Subcutaneous abdominal adipose tissue (tissue), 5 donors: ENCODE measurements around the gene INTS13.
"Not testable (repeated sequence)": the region's sequence is repeated elsewhere in the genome, so short reads cannot be mapped to it uniquely, and the experiment has no call there.

ENCODE experiments used
- H3K27ac ChIP-seq: one replicate; pipeline ENCODE4 v1.7.0; 2013; ENCODE audit warnings: low read depth, mild to moderate bottlenecking, inconsistent platforms, low read length, moderate library complexity
- H3K27me3 ChIP-seq, 5 donors: one replicate each; pipeline ENCODE4 v1.7.0; 2013; ENCODE audit warnings: low read length in 5 of 5, inconsistent platforms in 1 of 5; ENCODE audit not compliant: control insufficient read depth in 5 of 5, insufficient read depth in 4 of 5
- H3K36me3 ChIP-seq, 5 donors: one replicate each; pipeline ENCODE4 v1.7.0; 2013; ENCODE audit warnings: low read length in 5 of 5; ENCODE audit not compliant: control insufficient read depth in 5 of 5, insufficient read depth in 5 of 5
- H3K4me1 ChIP-seq, 5 donors: one replicate each; pipeline ENCODE4 v1.7.0; 2013; ENCODE audit warnings: low read length in 5 of 5, mild to moderate bottlenecking in 3 of 5, moderate library complexity in 1 of 5; ENCODE audit not compliant: control insufficient read depth in 5 of 5, insufficient read depth in 5 of 5
- H3K4me3 ChIP-seq, 5 donors: one replicate each; pipeline ENCODE4 v1.7.0; 2013; ENCODE audit warnings: low read length in 5 of 5, low read depth in 1 of 5
- H3K9ac ChIP-seq, 5 donors: one replicate each; pipeline ENCODE4 v1.7.0; 2013; ENCODE audit warnings: low read length in 5 of 5, mild to moderate bottlenecking in 4 of 5, moderate library complexity in 3 of 5
- H3K9me3 ChIP-seq, 5 donors: one replicate each; pipeline ENCODE4 v1.7.0; 2013; ENCODE audit warnings: low read length in 5 of 5; ENCODE audit not compliant: control insufficient read depth in 5 of 5
- donor health status: healthy.
- donor health status: healthy.
- donor health status: healthy.
- donor health status: healthy.
- donor health status: healthy.

The INTS13 gene

DNA sequence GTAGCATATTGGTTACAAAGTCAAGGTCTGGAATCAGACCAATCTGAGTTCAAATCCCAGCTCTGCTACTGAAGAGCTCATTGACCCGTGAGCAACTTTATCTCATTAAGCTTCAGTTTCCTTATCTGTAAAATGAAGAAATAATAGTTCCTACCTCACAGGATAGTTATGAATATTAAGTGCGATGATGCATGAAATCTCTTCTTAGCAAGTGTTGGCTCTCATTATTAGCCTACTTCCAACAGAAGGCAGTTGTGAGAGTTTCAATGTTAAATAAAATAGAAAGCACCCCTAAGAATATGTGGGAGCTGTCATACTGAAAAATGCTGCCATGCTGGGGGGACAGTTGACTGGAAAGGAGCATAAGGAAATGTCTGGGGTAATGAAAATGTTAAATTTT lies 65.8 kb downstream of the INTS13 start:
- H3K4me1 ChIP-seq = peaks cover 6 to 27% (median 9%) of the 10 kb centered on the region in 5 donors
- H3K27ac ChIP-seq = no peak overlapping the region
- no peaks in the 10 kb centered on the region for H3K36me3 ChIP-seq
- no peaks in the 10 kb centered on the region for H3K27me3 ChIP-seq
- H3K9ac ChIP-seq = no peak overlapping the region
- no peak overlapping the region for H3K4me3 ChIP-seq
- no peaks in the 10 kb centered on the region for H3K9me3 ChIP-seq

DNA sequence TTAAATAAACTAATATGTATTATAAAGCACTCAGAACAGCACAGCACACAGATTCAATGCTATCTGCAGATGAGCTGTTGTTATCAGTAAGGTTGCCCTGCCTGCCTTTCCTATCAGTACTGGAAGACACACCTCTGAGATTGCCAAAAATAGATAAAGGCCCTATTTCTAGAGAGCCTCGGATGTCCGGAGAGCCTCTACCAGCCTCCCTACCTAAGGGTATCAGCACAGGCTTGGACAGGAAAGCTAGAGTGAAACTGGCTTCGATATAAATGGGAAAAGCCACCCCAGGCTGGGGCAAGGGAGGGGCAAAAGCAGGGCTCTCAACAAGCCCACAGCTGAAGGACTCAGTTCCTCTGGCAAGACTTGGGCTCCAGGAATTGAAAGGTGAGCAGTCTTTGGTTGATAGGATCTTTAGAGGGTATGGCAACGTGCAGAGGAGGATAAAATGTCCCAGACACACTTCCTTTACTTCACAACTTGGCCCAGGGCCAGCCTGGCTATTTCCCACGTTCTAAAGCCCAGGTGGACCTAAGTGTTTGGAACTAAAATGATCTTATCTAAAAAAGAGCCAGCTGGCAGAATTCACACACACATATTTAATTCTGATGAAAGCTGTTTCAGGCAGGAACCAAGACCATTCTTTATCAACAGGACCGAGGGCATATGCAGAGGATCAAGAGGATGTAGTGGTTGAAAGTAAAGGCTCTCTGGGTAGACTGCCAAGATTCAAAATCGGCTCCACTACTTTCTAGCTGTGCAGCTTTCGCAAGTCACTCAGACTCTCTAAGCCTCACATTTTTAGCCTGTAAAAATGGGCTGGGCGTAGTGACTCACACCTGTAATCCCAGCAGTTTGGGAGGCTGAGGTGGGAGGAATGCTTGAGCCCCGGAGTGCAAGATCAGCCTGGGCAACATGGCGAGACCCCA lies 67.0 kb downstream of the INTS13 start:
- Histone ChIP-seq H3K36me3 (no peaks in the 10 kb centered on the region), H3K4me1 (peaks cover 6 to 27% (median 9%) of the 10 kb centered on the region in 5 donors), H3K27me3 (no peaks in the 10 kb centered on the region), H3K27ac (no peak overlapping the region), H3K9me3 (no peaks in the 10 kb centered on the region), H3K9ac (no peak overlapping the region), H3K4me3 (no peak overlapping the region)

DNA sequence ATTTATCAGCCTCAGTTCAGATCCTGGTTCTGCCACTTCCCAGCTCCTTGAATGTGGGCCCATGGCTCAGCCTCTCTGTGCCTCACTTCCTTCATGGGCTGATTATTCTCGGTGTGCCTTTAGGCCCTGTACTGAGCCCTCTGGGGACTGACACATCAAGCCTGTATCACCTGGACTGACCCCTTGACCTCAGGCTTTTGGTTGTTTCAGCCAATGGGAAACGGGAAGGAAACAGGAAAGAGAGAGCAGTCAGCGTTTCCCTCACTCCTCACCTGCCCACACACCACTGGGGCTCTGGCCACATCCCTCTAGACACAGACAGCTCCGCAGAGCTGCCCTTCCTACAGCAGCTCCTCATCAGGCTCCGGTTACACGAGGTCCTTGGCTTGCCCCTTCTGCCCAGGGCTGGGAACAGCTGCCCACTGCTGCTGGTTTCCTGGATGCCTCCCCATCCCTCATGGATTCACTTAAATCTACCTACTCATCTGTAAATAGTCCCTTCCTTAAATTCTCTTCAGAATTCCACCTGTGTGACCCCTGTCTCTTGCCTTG lies 67.8 kb downstream of the INTS13 start:
- Histone ChIP-seq H3K9ac (no peak overlapping the region), H3K4me3 (no peak overlapping the region), H3K4me1 (peaks cover 6 to 23% (median 9%) of the 10 kb centered on the region in 5 donors), H3K27ac (no peak overlapping the region), H3K36me3 (no peaks in the 10 kb centered on the region), H3K27me3 (no peaks in the 10 kb centered on the region), H3K9me3 (no peaks in the 10 kb centered on the region)

DNA sequence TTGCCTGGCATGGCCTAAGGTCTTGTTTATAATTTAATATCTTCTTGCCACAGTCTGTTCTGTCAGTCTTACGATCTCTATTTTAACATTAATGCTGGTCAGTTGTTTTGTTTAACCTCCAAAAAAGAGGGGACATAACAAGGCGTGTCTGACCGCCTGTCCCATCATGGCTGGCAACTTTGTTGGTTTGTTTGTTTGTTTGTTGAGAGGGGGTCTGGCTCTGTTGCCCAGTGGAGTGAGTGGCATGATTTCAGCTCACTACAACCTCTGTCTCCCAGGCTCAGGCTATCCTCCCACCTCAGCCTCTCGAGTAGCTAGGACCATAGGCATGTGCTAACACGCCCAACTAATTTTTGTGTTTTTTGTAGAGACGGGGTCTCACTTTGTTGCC lies 68.7 kb downstream of the INTS13 start:
- Histone ChIP-seq H3K4me3 (no peak overlapping the region), H3K27me3 (no peaks in the 10 kb centered on the region), H3K9me3 (no peaks in the 10 kb centered on the region), H3K36me3 (no peaks in the 10 kb centered on the region), H3K9ac (no peak overlapping the region), H3K4me1 (peaks cover 0 to 18% (median 9%) of the 10 kb centered on the region in 5 donors), H3K27ac (no peak overlapping the region)

DNA sequence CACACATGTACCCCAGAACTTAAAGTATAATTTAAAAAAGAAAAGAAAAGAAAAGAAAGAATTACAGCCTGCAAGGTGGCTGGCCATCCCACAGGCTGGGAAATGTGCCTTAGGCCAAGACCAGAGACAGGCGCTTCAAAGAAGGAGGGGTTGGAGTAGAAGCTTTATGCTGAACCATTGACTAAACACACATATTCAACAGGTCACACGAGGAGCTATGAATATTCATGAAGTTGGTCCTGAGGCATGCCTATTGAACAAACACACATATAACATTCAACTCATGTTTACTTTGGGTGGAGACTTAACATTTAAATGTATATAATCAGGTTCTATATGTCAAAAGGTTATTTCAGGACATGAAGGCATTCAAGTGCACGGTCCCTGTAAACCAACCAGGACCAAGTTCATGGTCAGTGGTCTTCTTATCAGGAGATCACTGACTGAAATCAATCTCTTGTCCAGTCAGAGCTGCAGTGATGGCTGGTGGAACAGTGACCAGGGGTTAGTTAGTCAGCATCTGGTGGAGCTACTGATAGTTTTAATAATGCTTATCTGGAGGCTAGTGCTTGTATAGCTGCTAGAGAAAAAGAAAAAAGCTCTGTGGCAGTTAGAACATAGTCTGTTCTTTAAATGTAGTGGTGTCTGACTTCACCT lies 69.2 kb downstream of the INTS13 start:
- Histone ChIP-seq H3K36me3 (no peaks in the 10 kb centered on the region), H3K4me3 (no peak overlapping the region), H3K27ac (no peak overlapping the region), H3K9me3 (no peaks in the 10 kb centered on the region), H3K4me1 (peaks cover 0 to 18% (median 9%) of the 10 kb centered on the region in 5 donors), H3K27me3 (no peaks in the 10 kb centered on the region), H3K9ac (no peak overlapping the region)

DNA sequence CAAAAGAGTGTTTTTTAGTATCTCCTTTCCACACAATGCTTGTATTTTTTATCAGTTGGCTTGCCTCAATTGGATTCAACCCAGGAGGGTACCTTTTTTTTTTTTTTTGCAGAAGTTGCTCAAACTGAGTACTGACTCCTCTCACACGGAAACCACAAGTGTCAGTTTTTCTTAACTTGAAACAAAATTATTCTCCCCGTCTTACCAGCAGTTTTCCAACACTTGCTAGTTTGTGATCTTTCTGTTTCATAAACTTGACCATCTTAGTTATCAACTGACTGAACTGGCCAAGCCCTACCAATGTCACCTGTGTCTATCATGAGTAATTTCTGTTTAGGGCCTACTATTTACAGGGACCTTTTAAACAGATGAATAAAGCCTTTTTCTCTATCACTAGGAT lies 70.7 kb downstream of the INTS13 start:
- Histone ChIP-seq H3K27ac (no peak overlapping the region), H3K27me3 (no peaks in the 10 kb centered on the region), H3K9ac (no peak overlapping the region), H3K4me3 (no peak overlapping the region), H3K4me1 (peaks cover 0 to 18% (median 9%) of the 10 kb centered on the region in 5 donors), H3K36me3 (no peaks in the 10 kb centered on the region), H3K9me3 (no peaks in the 10 kb centered on the region)

DNA sequence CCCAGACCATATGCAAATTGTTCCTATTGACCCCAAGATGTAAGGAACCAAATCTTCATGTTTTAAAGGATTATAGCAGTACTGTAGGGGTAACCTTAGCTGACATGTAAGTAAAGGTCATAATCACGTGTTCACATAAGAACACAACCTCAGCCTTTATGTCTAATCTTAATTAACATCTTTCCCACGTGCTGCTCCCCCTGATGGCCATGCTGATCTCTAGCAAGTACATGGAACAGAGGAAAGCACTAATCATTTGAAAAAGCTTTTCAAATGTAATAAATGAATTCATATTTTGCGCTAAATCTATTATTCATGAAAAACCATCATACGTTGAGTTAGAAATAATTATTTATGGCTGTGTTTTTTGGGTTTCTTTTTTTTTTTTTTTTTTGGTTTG lies 74.3 kb downstream of the INTS13 start:
- Histone ChIP-seq H3K4me1 (no peaks in the 10 kb centered on the region), H3K9ac (no peak overlapping the region)

DNA sequence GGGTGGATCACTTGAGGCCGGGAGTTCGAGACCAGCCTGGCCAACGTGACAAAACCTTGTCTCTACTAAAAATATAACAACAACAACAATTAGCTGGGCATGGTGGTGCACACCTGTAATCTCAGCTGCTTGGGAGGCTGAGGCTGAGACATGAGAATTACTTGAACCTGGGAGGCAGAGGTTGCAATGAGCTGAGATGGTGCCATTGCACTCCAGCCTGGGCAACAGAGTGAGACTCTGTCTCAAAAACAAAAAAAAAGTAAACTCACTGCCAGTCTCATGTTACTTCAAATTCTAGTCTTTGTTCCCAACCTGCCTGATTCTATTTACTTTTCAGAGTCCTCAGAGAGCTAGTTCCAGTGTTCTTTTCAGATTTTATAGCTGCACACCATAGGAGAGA lies 75.0 kb downstream of the INTS13 start:
- not testable (repeated sequence) for H3K36me3 ChIP-seq, H3K4me3 ChIP-seq, H3K9ac ChIP-seq, H3K9me3 ChIP-seq, H3K27me3 ChIP-seq, H3K4me1 ChIP-seq, H3K27ac ChIP-seq

More for the DNA sequence above, 74.3 kb downstream of the INTS13 start:
- no peaks in the 10 kb centered on the region for H3K36me3 ChIP-seq
- H3K4me3 ChIP-seq = no peak overlapping the region
- peaks cover 0 to 4% (median 0%) of the 10 kb centered on the region in 5 donors for H3K9me3 ChIP-seq
- H3K27ac ChIP-seq = no peak overlapping the region
- H3K27me3 ChIP-seq = no peaks in the 10 kb centered on the region

DNA sequence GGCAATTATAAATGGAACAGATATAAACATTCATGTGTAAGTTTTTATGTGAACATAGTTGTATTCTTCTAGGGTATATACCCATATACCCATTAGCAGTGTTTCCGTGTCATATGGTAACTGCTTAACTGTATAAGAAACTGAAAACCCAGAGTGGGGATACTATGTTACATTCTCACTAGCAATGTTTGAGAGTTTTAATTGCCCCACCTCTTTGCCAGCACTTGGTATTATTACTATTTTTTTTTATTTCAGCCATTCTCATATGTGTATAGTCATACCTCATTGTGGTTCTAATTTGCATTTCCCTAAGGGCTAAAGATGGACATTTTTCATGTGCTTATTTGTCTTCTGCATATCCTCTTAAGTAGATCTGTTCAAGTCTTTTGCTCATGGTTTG lies 76.1 kb downstream of the INTS13 start:
- H3K9ac ChIP-seq = no peak overlapping the region
- peaks cover 0 to 5% (median 0%) of the 10 kb centered on the region in 5 donors for H3K9me3 ChIP-seq
- H3K27ac ChIP-seq = no peak overlapping the region
- H3K4me1 ChIP-seq = peaks cover 0 to 8% (median 1%) of the 10 kb centered on the region in 5 donors
- H3K27me3 ChIP-seq = no peaks in the 10 kb centered on the region
- no peak overlapping the region for H3K4me3 ChIP-seq
- H3K36me3 ChIP-seq = no peaks in the 10 kb centered on the region
